NCI-H345 (cell line): ENCODE measurements around the gene CHID1.

Source experiments
- DNase-seq: peaks from one replicate; lab custom pipeline; 2025; lab: John Stamatoyannopoulos, UW

Gene CHID1

GRCh38 chr11:823441-824291 lies 86.9 kb downstream of the CHID1 start:
- no peak for DNase-seq

GRCh38 chr11:821512-822371 lies 88.9 kb downstream of the CHID1 start:
- no peak for DNase-seq

- DNase-seq, result no peak
Measured at GRCh38 chr11:820655-821511, 89.7 kb downstream of the CHID1 start.

GRCh38 chr11:819943-820649 lies 90.5 kb downstream of the CHID1 start:
- DNase-seq, result peak; percentile 80

- peak; percentile 92 for DNase-seq
Measured at GRCh38 chr11:819129-819931, 91.3 kb downstream of the CHID1 start.

- DNase-seq, result no peak
Measured at GRCh38 chr11:818396-819128, 92.0 kb downstream of the CHID1 start, which contains the start of gene PNPLA2. Gene PNPLA2 (plus strand): TSS chr11:818914. CDS start chr11:819719, 805 bp downstream.
